GM20000 (cell line): ENCODE data around the gene ZNF865.

Experiments
- DNase-seq: peaks from one replicate; pipeline ENCODE4 v3.0.0; 2012; ENCODE audit warnings: low spot score
- CTCF ChIP-seq: IDR thresholded peaks from 2 replicates; pipeline ENCODE4 v1.5.1; 2012; ENCODE audit warnings: mild to moderate bottlenecking, control low read depth; ENCODE audit errors: extremely low read depth, missing control alignments

The ZNF865 gene

GRCh38 chr19:55650126-55650557 is 44.7 kb downstream of the ZNF865 start:
- no peak for TF ChIP-seq CTCF
- peak; percentile 65 for DNase-seq

DNA sequence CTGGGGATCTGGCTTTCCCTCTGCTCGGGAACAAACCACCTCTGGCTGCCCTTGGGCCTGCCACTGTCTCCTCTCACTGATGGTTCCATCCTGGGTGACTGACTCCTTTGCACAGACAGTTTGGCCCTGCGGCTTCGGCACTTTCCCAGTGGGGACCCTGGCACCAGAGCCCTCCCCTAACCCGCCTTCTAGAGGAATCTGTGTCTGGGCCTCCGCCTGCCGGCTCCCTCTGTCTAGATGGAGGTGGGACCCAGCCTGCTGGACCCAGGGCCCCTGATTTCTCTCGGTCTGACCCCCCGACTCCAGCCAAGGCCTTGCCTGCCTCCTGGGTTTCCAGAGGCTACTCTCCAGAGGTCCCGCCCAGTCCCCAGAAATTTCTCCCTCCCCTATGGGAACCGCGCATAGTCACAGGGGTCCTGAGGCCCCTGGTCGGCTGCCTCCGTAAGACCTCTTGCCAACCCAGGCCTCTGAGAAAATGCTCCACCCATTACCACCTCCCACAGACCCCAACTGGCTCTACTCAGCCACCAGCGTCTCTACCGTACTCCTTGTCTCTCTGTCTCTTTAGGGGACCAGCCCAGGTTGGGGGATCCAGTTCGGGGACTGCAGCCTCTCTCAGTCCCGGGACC is 45.3 kb downstream of the ZNF865 start:
- no peak for TF ChIP-seq CTCF
- no peak for DNase-seq

GRCh38 chr19:55651236-55651635 is 45.8 kb downstream of the ZNF865 start:
- no peak for TF ChIP-seq CTCF
- DNase-seq: no peak

GRCh38 chr19:55652311-55653128 is 47.1 kb downstream of the ZNF865 start:
- no peak for DNase-seq
- no peak for TF ChIP-seq CTCF

GRCh38 chr19:55653651-55654322 is 48.3 kb downstream of the ZNF865 start:
- DNase-seq: peak; percentile 95
- peak; percentile 100 for TF ChIP-seq CTCF

DNA sequence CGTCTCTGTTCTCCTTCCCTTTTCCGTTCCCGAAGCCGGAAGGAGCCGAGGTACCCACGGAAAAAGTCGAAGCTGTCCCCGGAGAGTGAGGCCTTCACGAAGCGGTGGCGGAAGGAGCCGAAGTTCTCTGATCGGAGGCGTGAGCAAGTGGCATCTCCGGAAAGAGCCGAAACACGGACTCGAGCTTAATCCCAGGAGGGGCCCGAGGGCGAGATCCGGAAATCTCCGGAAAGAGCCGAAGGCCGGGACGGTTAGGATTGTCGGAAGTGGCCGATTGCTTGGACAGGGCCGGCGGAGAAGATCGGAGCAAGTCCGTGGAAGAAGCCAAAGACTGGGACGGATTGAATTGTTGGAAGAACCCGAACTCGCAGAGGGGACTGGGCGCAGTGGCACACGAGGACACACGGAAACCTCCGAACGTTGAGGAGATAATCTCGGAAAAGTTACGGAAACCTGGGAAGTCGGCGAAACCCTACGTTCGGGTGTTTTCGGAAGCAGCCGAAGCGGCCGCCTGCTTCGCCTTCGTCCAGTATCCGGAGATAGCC is 48.9 kb downstream of the ZNF865 start:
- peak; percentile 95 for DNase-seq
- no peak for TF ChIP-seq CTCF
